ENCODE measurements around the gene TGFBR3. TPM values are rescaled to one million over a fixed set of nuclear protein-coding genes. Genes with fewer than 3 reads are reported as not detected.

Gene TGFBR3
- total and polyA plus RNA-seq, 2 of the 4 experiments (the other 2 are of a cell fraction), result 3.0 to 11.3 TPM

- H2BK20ac ChIP-seq (ENCODE audit: low read depth, low read length), result no peak overlapping the region
- no peak for DNase-seq
- no peak overlapping the region for H3K27ac ChIP-seq (ENCODE audit: insufficient read depth, low read length)
- no peak overlapping the region for H3K56ac ChIP-seq (ENCODE audit: extremely low read depth, insufficient read depth, low read length)
- no peaks in the 10 kb centered on the region for H3K79me1 ChIP-seq (ENCODE audit: low read depth in 1 of 2, low read length in 2 of 2)
- no peaks in the 10 kb centered on the region for H4K20me1 ChIP-seq (ENCODE audit: insufficient read depth, low read length)
- H3K9me1 ChIP-seq (ENCODE audit: insufficient read depth, low read length), result no peaks in the 10 kb centered on the region
- H2AK5ac ChIP-seq (ENCODE audit: low read depth, low read length), result no peak overlapping the region
- H3K9ac ChIP-seq (ENCODE audit: low read depth, low read length), result no peak overlapping the region
- no peaks in the 10 kb centered on the region for H3K27me3 ChIP-seq (ENCODE audit: control insufficient read depth, insufficient read depth, low read length)
- H2BK15ac ChIP-seq (ENCODE audit: low read depth, low read length), result no peak overlapping the region
- H3K4me2 ChIP-seq (ENCODE audit: low read depth, low read length), result no peak overlapping the region
- no peak overlapping the region for H3K14ac ChIP-seq (replicated peaks; ENCODE audit: low read depth, low read length)
- no peak overlapping the region for H4K8ac ChIP-seq (ENCODE audit: low read depth in 2 of 2, low read length in 2 of 2)
- H3K4ac ChIP-seq (ENCODE audit: low read depth, low read length), result no peak overlapping the region
- ChIA-PET POLR2A (ENCODE audit: unreplicated experiment) (no interaction called here), CTCF (no interaction called here)
- TF ChIP-seq, protein P1, sequence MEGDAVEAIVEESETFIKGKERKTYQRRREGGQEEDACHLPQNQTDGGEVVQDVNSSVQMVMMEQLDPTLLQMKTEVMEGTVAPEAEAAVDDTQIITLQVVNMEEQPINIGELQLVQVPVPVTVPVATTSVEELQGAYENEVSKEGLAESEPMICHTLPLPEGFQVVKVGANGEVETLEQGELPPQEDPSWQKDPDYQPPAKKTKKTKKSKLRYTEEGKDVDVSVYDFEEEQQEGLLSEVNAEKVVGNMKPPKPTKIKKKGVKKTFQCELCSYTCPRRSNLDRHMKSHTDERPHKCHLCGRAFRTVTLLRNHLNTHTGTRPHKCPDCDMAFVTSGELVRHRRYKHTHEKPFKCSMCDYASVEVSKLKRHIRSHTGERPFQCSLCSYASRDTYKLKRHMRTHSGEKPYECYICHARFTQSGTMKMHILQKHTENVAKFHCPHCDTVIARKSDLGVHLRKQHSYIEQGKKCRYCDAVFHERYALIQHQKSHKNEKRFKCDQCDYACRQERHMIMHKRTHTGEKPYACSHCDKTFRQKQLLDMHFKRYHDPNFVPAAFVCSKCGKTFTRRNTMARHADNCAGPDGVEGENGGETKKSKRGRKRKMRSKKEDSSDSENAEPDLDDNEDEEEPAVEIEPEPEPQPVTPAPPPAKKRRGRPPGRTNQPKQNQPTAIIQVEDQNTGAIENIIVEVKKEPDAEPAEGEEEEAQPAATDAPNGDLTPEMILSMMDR (conservative IDR thresholded peaks at IDR 0.05; ENCODE audit: low read depth, low read length), result no peak
- no peak for TF ChIP-seq USF2 (IDR thresholded peaks at IDR 0.05; ENCODE audit: low read depth, low read length)
- no peak for TF ChIP-seq CEBPB (IDR thresholded peaks at IDR 0.05; ENCODE audit: low read depth, low read length)
- TF ChIP-seq MAZ (IDR thresholded peaks at IDR 0.05; ENCODE audit: borderline replicate concordance, low read depth, low read length), result no peak
- TF ChIP-seq RCOR1 (IDR thresholded peaks at IDR 0.05; ENCODE audit: insufficient replicate concordance, low read length), result no peak
- no peak for TF ChIP-seq MXI1 (IDR thresholded peaks at IDR 0.05; ENCODE audit: borderline replicate concordance, low read depth, low read length)
- TF ChIP-seq RFX5 (IDR thresholded peaks at IDR 0.05; ENCODE audit: low read depth, low read length), result no peak
- no peak for TF ChIP-seq BHLHE40 (IDR thresholded peaks at IDR 0.05; ENCODE audit: low read depth, low read length)
- TF ChIP-seq ELK1 (IDR thresholded peaks at IDR 0.05; ENCODE audit: borderline replicate concordance, low read depth, low read length), result no peak
- no peak for TF ChIP-seq MAFK (IDR thresholded peaks at IDR 0.05; ENCODE audit: low read depth, low read length)
- TF ChIP-seq CHD1 (IDR thresholded peaks at IDR 0.05; ENCODE audit: low read depth, low read length), result no peak
- no peak for TF ChIP-seq POLR2A (IDR thresholded peaks at IDR 0.05; ENCODE audit: low read depth, low read length)
- no peak for TF ChIP-seq SMC3 (IDR thresholded peaks at IDR 0.05; ENCODE audit: low read depth, low read length)
- TF ChIP-seq RAD21 (IDR thresholded peaks at IDR 0.05; ENCODE audit: low read length), result no peak
- TF ChIP-seq FOS (IDR thresholded peaks at IDR 0.05; ENCODE audit: low read depth, low read length), result no peak
- no peak for TF ChIP-seq NFE2L2 (IDR thresholded peaks at IDR 0.05; ENCODE audit: low read depth, low read length)
- no peaks in the 10 kb centered on the region for H3K36me3 ChIP-seq (ENCODE audit: control insufficient read depth, insufficient read depth, low read length)
- H3K4me1 ChIP-seq (ENCODE audit: control insufficient read depth, insufficient read depth, low read length), result no peaks in the 10 kb centered on the region
- no peaks in the 10 kb centered on the region; the same call in 1 of the 2 replicates for H3K9me3 ChIP-seq (ENCODE audit: control insufficient read depth, insufficient read depth, low read length)
- no peak overlapping the region for H3K4me3 ChIP-seq (ENCODE audit: insufficient read depth, low read depth, low read length)
- H3K23ac ChIP-seq (ENCODE audit: low read depth, low read length), result no peak overlapping the region
- H2AK9ac ChIP-seq (replicated peaks; ENCODE audit: low read depth, low read length, poor library complexity), result no peak overlapping the region
- BruUV-seq (replicated peaks), result no TSS peak
- no peak overlapping the region for H2AFZ ChIP-seq (replicated peaks; ENCODE audit: low read length, poor library complexity)
- intact Hi-C loops (cut with micrococcal nuclease), result no loop called here
- H2BK5ac ChIP-seq (ENCODE audit: low read depth, low read length, poor library complexity, severe bottlenecking), result no peak overlapping the region
- H4K91ac ChIP-seq (ENCODE audit: insufficient read depth, low read depth, low read length), result no peak overlapping the region
- H4K5ac ChIP-seq (ENCODE audit: low read depth, low read length), result no peak overlapping the region
- ATAC-seq (ENCODE audit: low read depth), result no peak
- in situ Hi-C loops (cut with MboI; ENCODE audit: low sequenced_read_pairs), result no loop called here
- no peak overlapping the region for H3K18ac ChIP-seq (ENCODE audit: low read depth, low read length)
- H2BK120ac ChIP-seq (ENCODE audit: low read depth, low read length), result no peak overlapping the region
- dilution Hi-C loops (cut with HindIII; ENCODE audit: low sequenced_read_pairs, unreplicated experiment), result no loop called here
These were observed 225.2 kb downstream of the TGFBR3 start for GRCh38 chr1:91660708-91661107.
